GM21723 (cell line): ENCODE measurements around the gene CELF1.

Experiments used
- ATAC-seq: cut with Tn5 transposase; IDR thresholded peaks from one replicate; pipeline ENCODE4 v1.9.1; 2021; ENCODE audit warnings: mild to moderate bottlenecking, moderate library complexity; ENCODE audit not compliant: unreplicated experiment

Gene CELF1

DNA sequence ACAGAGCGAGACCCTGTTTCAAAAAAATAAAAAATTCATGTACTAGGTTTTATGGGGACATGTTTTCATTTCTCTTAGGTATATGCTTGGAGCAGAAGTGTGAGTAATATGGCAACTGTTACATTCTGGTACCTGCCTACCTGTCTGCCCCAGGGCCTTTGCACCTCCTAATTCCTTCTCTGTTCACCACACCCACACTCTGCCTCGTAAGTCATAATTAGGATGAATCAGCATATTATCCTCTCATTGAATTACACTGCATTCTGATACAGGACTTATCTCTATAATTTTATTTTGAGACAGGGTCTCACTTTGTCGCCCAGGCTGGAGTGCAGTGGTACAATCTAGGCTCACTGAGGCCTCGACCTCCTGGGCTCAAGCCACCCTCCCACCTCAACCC is 100.9 kb downstream of the CELF1 start:
- ATAC-seq: no peak

GRCh38 chr11:47451436-47451835 is 101.5 kb downstream of the CELF1 start:
- ATAC-seq: no peak

DNA sequence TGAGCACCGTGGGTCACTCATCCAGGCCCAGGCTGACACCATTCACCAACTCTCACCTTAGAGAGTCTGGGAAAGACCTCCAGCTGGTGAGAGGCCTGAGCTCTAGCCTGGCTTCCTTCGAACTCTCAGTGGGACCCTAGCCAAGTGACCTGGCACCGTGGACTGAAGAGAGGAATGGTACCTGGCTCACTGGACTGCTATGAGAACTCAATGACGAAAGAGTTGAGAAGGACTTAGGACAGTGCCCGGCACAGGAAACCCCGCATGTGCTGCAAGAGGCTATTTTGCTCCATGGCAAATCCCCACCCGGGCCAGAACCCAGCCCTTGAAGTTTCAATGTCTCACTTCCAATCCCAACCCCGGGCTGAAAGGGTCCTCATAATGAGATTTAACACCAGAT is 103.4 kb downstream of the CELF1 start:
- ATAC-seq: no peak

- ATAC-seq: no peak
Observed at GRCh38 chr11:47448566-47449427, 104.1 kb downstream of the CELF1 start, which contains the start of gene RAPSN. Gene RAPSN, minus strand, starts transcription at chr11:47449136. Its CDS starts 172 bp downstream, at chr11:47448964.

- no peak for ATAC-seq
Observed at GRCh38 chr11:47447906-47448305, 105.0 kb downstream of the CELF1 start.

- ATAC-seq: no peak
Observed at GRCh38 chr11:47446833-47447232, 106.1 kb downstream of the CELF1 start.

DNA sequence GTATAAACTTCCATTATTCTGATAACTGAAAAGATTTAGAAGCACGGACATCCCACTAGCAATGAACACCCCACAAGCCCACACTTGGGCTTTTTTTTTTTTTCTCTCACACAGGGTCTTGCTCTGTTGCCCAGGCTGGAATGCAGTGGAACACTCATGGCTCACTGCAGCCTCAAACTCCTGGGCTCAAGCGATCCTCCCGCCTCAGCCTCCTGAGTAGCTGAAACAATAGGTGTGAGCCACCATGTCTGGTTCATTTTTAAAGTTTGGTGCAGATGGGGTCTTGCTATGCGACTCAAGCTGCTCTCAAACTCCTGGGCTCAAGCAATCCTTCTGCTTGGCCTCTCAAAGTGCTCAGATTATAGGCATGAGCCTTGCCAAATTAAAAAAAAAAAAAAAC is 107.1 kb downstream of the CELF1 start:
- no peak for ATAC-seq

- no peak for ATAC-seq
Observed at GRCh38 chr11:47443817-47444216, 109.1 kb downstream of the CELF1 start.

- no peak for ATAC-seq
Observed at GRCh38 chr11:47443028-47443700, 109.8 kb downstream of the CELF1 start.

DNA sequence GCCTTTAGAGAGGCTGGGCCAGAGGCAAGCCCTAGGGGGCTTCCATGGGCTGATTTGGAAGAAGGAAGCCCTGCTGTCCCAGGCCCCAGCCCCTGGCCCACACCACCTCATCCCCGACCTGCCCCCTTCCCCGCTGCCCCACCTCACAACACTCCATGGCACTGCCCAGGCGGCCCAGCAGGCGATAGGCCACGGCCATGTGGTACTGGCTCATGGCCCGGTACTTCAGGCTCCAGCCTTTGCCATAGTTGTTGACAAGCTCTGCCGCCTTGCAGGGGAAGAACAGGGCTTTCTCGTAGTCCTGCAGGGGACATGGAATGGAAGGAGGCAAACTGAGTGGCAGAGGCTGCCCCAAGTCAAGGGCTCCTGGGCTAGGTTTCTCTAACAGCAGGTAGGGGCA is 110.4 kb downstream of the CELF1 start:
- no peak for ATAC-seq

DNA sequence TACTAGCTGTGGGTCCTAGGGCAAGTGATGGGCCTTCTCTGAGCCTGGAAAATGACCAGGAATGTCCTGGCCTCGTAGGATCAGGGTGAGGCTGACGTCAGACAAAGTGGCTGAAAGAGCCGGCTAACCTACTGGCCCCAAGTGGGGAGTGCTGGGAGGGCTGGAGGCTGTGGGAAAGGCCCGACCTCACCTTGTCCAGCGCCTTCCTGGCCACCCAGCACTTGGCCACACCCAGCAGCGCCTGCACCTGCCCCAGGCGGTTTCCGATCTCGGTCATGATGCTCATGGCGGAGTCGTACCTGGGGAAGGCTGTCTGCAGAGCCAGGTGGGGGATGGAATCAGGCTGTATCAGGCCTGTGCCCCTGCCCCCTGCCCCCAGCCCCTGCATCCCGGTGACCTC is 111.5 kb downstream of the CELF1 start:
- no peak for ATAC-seq

- ATAC-seq: no peak
Observed at GRCh38 chr11:47440054-47440476, 112.9 kb downstream of the CELF1 start.

- no peak for ATAC-seq
Observed at GRCh38 chr11:47438721-47439120, 114.2 kb downstream of the CELF1 start.

DNA sequence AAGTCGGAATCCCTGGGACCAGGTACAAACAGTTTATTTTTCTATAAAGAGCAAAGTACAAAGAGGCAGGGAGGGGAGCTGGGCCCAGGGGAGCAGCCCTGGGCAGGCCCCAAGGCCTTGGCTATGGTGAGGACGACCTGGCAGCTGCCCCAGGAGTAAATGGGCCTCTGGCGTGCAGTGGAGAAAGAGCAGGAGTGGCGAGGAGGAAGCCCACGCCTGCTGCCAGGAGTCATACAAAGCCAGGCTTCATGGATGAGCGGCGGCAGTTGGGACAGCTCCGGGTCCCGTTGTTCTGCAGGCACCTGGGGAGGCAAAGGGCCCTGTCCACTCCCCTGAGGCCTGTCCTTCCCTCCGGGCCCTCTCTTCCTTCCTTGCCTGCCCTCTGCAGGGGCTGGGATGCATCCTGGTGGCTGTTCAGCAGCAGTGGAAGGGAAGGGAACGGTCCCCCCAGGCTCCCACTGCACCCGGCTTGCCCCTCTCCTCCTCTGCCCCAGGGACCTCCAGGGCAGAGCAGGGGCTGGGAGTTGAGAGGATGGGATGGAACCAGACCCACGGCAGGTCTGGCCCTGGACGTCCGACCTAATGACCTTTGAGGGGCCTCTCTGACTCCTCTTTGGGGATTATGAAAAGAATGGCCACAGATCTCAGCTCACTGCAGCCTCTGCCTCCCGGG is 115.0 kb downstream of the CELF1 start:
- ATAC-seq: no peak

GRCh38 chr11:47437218-47437745 is 115.7 kb downstream of the CELF1 start:
- no peak for ATAC-seq

- ATAC-seq: no peak
Observed at GRCh38 chr11:47436726-47437125, 116.2 kb downstream of the CELF1 start.

GRCh38 chr11:47435687-47436086 is 117.2 kb downstream of the CELF1 start:
- ATAC-seq: no peak

DNA sequence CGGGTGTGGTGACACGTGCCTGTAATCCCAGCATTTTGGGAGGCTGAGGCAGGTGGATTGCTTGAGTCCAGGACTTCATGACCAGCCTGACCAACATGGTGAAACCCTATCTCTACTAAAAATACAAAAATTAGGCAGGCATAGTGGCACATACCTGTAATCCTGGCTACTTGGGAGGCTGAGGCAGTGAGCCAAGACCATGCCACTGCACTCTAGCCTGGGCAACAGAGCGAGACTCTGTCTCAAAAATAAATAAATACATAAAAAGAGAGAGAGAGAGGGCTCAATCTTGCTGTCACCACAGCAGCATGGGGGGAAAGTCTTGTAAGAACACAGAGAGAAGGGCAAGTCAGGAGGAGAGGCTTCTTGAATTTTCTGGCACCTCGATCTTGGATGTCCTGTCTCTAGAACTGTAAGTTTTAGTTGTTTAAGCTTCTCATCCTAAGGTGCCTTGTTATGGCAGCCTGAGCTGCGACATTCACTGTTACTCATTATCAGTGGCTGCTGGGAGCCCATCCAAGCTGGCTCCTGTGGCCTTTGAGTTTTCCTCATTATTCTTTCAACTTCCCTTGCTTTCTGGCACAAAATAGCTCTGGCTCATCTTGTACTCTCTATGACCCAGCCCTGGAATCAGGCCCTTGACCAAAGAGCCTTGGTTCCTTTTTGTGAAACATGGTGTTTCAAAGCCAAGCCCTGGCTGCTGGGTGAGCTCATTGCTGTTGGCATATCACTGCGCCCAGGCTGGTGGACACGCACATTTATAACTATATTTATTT is 118.7 kb downstream of the CELF1 start:
- no peak for ATAC-seq

- no peak for ATAC-seq
Observed at GRCh38 chr11:47433157-47433556, 119.8 kb downstream of the CELF1 start.

DNA sequence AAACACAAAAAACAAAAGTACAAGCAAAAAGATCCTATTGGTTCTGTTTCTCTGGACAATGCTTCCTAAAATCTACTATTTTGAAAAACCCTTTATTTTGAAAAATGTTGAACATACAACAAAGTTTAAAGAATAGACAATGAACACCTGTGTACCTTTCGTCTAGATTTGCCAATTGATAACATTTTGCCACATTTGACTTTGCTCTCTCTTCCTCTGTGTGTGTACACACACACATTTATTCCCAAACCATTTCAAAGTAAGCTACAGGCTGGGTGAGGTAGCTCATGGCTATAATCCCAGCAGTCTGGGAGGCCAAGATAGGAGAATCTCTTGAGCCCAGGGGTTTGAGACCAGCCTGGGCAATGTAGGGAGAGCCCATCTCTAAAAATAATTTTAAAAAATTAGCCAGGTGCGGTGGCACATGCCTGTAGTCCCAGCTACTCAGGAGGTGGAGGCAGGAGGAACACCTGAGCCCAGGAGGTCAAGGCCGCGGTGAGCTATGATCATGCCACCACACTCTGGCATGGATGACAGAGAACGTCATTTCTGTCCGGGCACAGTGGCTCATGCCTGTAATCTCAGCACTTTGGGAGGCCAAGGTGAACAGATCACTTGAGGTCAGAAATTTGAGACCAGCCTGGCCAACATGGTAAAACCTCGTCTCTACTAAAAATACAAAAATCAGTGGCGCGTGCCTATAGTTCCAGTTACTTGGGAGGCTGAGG is 121.4 kb downstream of the CELF1 start:
- no peak for ATAC-seq
